HS-5 (cell line): ENCODE measurements around the gene CCT2.

Experiments used
- DNase-seq: peaks from one replicate; pipeline ENCODE4 v3.0.0-alpha.2; 2012; ENCODE audit warnings: low read depth

CCT2 gene

DNA sequence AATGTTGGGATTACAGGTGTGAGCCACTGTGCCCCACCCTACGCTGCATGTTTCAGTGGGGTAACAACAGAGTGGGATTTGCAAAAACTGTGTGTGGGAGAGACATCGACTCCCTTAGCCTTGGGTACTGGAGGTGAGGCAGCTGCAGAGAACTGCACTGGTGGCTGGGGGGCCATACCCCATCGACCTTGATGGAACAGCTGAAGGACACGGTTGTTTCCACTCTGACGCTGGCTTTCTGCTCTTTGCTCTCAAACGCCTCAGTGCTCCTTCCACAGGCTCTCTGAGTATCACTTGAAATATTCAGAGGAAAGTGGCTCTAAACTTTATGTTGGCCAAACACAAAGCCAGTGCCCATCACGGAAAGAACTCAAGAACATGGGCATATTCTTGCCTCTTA is 56.3 kb downstream of the CCT2 start:
- no peak for DNase-seq

DNA sequence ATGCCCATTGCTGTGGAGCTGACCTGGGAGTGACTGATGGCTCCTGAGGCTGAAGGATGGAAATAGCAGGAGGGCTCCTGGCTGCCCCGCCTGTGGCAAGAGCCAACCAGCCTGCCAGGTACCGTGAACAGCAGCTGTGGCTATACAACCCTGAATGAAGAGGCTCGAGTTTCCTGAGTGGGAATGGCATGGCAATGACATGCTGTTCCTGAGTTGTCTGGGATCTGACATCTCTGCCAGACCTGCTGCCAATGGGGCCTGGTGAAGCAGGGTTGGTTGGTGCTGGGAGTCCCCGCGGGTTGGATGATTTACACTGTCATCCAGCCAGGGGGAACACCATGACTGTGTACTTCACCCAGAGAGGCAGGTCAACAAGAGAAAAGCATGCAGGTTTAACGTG is 57.3 kb downstream of the CCT2 start:
- DNase-seq = no peak

DNA sequence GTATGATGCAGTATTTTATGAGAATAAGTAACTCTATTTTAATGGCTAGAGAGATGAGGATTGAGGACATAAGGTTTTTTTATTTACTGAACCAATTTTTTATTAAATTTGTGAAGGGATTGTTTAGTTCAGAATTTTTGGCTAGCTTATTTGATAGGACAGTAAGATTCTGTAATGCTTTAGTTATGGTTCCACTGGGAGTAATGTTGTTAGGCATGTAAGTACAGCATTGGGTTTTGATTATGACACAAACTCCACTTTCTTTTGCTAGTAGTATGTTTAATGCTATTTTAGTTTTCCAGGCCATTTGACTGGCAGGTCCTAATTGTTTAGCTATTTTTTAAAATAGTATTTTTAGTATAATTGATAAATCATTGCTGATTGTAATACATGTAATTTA is 59.3 kb downstream of the CCT2 start:
- DNase-seq = no peak

DNA sequence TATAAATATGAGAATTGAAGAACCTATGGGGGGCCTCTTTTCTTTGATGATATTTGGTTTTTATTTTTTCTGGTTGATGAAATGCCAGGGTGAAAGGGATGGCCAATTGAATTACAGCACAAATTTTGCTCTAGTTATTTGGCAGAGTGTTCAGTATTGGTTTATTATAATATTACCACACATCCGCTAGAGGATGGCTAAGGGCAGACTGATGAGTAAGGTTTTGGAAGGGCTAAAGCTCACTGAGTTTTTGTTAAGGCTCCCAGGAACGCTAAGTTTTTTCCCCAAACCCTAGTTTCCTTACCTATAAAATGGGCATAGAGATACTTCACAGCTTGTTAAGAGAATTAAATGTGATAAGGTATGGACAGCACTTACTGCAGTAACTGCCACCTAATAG is 59.8 kb downstream of the CCT2 start:
- no peak for DNase-seq

DNA sequence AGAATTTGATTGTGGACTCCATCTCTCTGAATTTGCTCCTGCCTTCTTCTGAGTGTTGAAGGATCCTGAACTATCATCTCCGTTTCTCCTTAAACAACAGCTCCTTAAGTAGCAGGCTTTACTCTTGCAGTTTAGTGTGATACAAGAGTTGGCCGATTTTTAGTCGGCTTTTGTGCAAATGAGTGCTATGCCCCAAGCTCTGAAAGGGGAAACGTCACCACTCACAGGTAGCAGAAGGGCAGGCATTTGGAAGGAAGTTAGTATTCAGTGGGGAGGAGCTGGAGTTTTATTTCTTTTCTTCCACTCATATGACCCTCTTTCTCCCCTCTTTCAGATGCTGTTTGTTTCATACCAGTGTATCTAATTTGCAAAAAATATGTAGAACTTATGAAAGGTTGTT is 61.9 kb downstream of the CCT2 start:
- no peak for DNase-seq

DNA sequence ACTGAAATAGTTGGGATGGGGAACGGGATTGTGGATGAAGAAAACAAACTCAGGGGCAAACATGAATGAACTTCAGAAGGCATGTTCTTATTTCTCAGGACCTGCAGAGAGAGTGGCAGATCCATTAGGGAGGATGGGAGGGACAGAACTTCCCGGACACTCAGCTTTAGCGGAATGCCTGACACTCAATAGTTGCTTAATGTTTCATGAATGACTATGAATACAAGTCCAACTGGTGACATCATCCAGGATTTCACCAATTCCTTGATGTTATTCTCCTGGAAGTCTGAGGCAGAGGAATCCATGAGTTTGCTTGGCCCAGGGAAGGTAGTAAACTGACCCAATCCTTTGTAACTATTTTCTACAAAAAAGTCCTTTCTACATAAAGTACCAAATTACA is 63.2 kb downstream of the CCT2 start:
- DNase-seq = peak; percentile 92

DNA sequence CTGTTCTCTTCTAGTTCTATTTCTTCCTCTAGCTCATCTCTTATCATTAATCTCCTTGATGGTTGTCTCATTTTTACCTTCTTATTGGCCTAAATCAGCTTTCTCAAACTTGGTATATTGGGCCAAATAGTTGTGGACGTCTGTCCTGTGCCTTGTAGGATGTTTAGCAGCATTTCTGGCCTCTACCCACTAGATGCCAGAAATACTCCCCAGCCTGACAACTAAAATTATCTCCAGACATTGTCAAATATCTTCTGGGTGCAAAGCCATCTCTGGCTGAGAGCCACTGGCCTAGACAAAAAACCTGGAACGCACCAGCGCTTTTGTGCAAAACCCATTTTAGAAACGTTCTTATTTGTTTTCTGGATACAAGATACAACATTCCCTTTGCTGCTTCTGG is 64.3 kb downstream of the CCT2 start:
- no peak for DNase-seq
